Measurements from ENCODE around the gene PCCA.

Gene PCCA

GRCh38 chr13:100443278-100443997 is 354.5 kb downstream of the PCCA start:
- DNase-seq (ENCODE audit: extremely low read depth in 1 of 2, low read depth in 1 of 2) = no peak

GRCh38 chr13:100443998-100444328 is 355.1 kb downstream of the PCCA start:
- no peak for DNase-seq (ENCODE audit: extremely low read depth in 1 of 2, low read depth in 1 of 2)

- no peak for DNase-seq (ENCODE audit: extremely low read depth in 1 of 2, low read depth in 1 of 2)
Observed at GRCh38 chr13:100447831-100448230, 358.9 kb downstream of the PCCA start.

GRCh38 chr13:100451923-100452322 is 363.0 kb downstream of the PCCA start:
- no peak for DNase-seq (ENCODE audit: extremely low read depth in 1 of 2, low read depth in 1 of 2)

GRCh38 chr13:100454876-100455275 is 366.0 kb downstream of the PCCA start:
- no peak for DNase-seq (ENCODE audit: extremely low read depth in 1 of 2, low read depth in 1 of 2)

GRCh38 chr13:100458673-100459072 is 369.8 kb downstream of the PCCA start:
- no peak for DNase-seq (ENCODE audit: extremely low read depth in 1 of 2, low read depth in 1 of 2)

- DNase-seq (ENCODE audit: extremely low read depth in 1 of 2, low read depth in 1 of 2) = no peak
Observed at GRCh38 chr13:100459747-100460146, 370.9 kb downstream of the PCCA start.

- DNase-seq (ENCODE audit: extremely low read depth in 1 of 2, low read depth in 1 of 2) = no peak
Observed at GRCh38 chr13:100460266-100460665, 371.4 kb downstream of the PCCA start.

GRCh38 chr13:100460791-100461190 is 371.9 kb downstream of the PCCA start:
- DNase-seq (ENCODE audit: extremely low read depth in 1 of 2, low read depth in 1 of 2) = no peak

- no peak for DNase-seq (ENCODE audit: extremely low read depth in 1 of 2, low read depth in 1 of 2)
Observed at GRCh38 chr13:100461309-100462030, 372.6 kb downstream of the PCCA start.

- no peak for DNase-seq (ENCODE audit: extremely low read depth in 1 of 2, low read depth in 1 of 2)
Observed at GRCh38 chr13:100464006-100464405, 375.1 kb downstream of the PCCA start.

GRCh38 chr13:100465558-100465957 is 376.7 kb downstream of the PCCA start:
- no peak for DNase-seq (ENCODE audit: extremely low read depth in 1 of 2, low read depth in 1 of 2)

- no peak for DNase-seq (ENCODE audit: extremely low read depth in 1 of 2, low read depth in 1 of 2)
Observed at GRCh38 chr13:100470866-100471505, 382.1 kb downstream of the PCCA start.

GRCh38 chr13:100473087-100473486 is 384.2 kb downstream of the PCCA start:
- DNase-seq (ENCODE audit: extremely low read depth in 1 of 2, low read depth in 1 of 2) = no peak

GRCh38 chr13:100473501-100474044 is 384.7 kb downstream of the PCCA start:
- no peak for DNase-seq (ENCODE audit: extremely low read depth in 1 of 2, low read depth in 1 of 2)

GRCh38 chr13:100476963-100477362 is 388.1 kb downstream of the PCCA start:
- no peak for DNase-seq (ENCODE audit: extremely low read depth in 1 of 2, low read depth in 1 of 2)

- no peak for DNase-seq (ENCODE audit: extremely low read depth in 1 of 2, low read depth in 1 of 2)
Observed at GRCh38 chr13:100478107-100478809, 389.4 kb downstream of the PCCA start.

GRCh38 chr13:100480676-100481075 is 391.8 kb downstream of the PCCA start:
- DNase-seq (ENCODE audit: extremely low read depth in 1 of 2, low read depth in 1 of 2) = no peak

- DNase-seq (ENCODE audit: extremely low read depth in 1 of 2, low read depth in 1 of 2) = no peak
Observed at GRCh38 chr13:100483139-100483538, 394.2 kb downstream of the PCCA start.

- DNase-seq (ENCODE audit: extremely low read depth in 1 of 2, low read depth in 1 of 2) = no peak
Observed at GRCh38 chr13:100483841-100484381, 395.0 kb downstream of the PCCA start.

GRCh38 chr13:100484702-100485101 is 395.8 kb downstream of the PCCA start:
- no peak for DNase-seq (ENCODE audit: extremely low read depth in 1 of 2, low read depth in 1 of 2)
